Endothelial cell of umbilical vein (primary cell): ENCODE measurements around the gene KCNQ1OT1. TPM values are rescaled to one million over a fixed set of nuclear protein-coding genes. Genes with fewer than 3 reads are reported as not detected.

Experiments used
- BruUV-seq: library from RNA; stranded (reverse); fragments of 400-500 nt; replicated peaks from 2 replicates; lab custom pipeline; 2021; lab: Mats Ljungman, UMichigan
- CTCF ChIA-PET: fragments of 300-600, 350-600 bp; sonication (Branson Sonifier 250); formaldehyde crosslinking; loops from one replicate; lab custom pipeline; 2021; ENCODE audit warnings: antibody characterized with exemption, inconsistent platforms; lab: Charles Lee
- POLR2A ChIA-PET: fragments of 300-600, 350-600 bp; sonication (Branson Sonifier 250); formaldehyde crosslinking; loops from one replicate; lab custom pipeline; 2021; ENCODE audit warnings: antibody characterized with exemption, inconsistent platforms; lab: Charles Lee
- DNase-seq: peaks from one replicate; pipeline ENCODE4 v3.0.0-alpha.2; 2011; ENCODE audit warnings: low read depth, low spot score
- FAIRE-seq: peaks from 2 replicates; lab custom pipeline; 2011; peaks lifted over from hg19 to GRCh38; lab: Jason Lieb, UNC
- H2AFZ ChIP-seq: 2 replicates; pipeline ENCODE4 v1.6.0; 2012; ENCODE audit warnings: low read depth, low read length, control low read depth, inconsistent platforms
- H3K27ac ChIP-seq: 2 replicates; pipeline ENCODE4 v1.5.1; 2011; ENCODE audit warnings: low read depth, mild to moderate bottlenecking, control low read depth, low read length, moderate library complexity; ENCODE audit not compliant: insufficient read depth
- H3K27me3 ChIP-seq, 2 experiments: 2 replicates each; pipeline versions ENCODE4 v1.6.0 to v1.6.1; 2011; ENCODE audit warnings: low read length in 2 of 2, mixed read lengths in 1 of 2; ENCODE audit not compliant: control insufficient read depth in 2 of 2, insufficient read depth in 2 of 2
- H3K36me3 ChIP-seq, 2 experiments: 2 replicates in 1 of 2; 3 replicates in 1 of 2; pipeline ENCODE4 v1.5.1; 2011; ENCODE audit warnings: low read length in 2 of 2, mild to moderate bottlenecking in 1 of 2, moderate library complexity in 1 of 2; ENCODE audit not compliant: control insufficient read depth in 2 of 2, insufficient read depth in 2 of 2; ENCODE audit errors: extremely low read depth in 1 of 2
- H3K4me1 ChIP-seq: 3 replicates; pipeline ENCODE4 v1.5.1; 2011; ENCODE audit warnings: mild to moderate bottlenecking, low read length; ENCODE audit not compliant: control insufficient read depth, insufficient read depth; ENCODE audit errors: extremely low read depth
- H3K4me2 ChIP-seq: 2 replicates; pipeline ENCODE4 v1.6.1; 2011; ENCODE audit warnings: low read length, control low read depth, mixed read lengths; ENCODE audit not compliant: insufficient read depth
- H3K4me3 ChIP-seq, 3 experiments: fragments of 200-600 bp in 1 of 3; sonication (generic), shearing (Covaris generic) in 1 of 3; replicated peaks in 1 of 3; 2 replicates each; pipeline ENCODE4 v1.5.1; 2011 to 2016; ENCODE audit warnings: control low read depth in 3 of 3, low read length in 3 of 3, mild to moderate bottlenecking in 2 of 3, inconsistent platforms in 1 of 3, low read depth in 1 of 3, moderate library complexity in 1 of 3; ENCODE audit not compliant: insufficient read depth in 1 of 3
- H3K79me2 ChIP-seq: 2 replicates; pipeline ENCODE4 v1.6.0; 2012; ENCODE audit warnings: low read length, inconsistent platforms; ENCODE audit not compliant: control insufficient read depth, insufficient read depth
- H3K9ac ChIP-seq: replicated peaks from 2 replicates; pipeline ENCODE3; 2011; ENCODE audit warnings: low read length, control low read depth; ENCODE audit not compliant: insufficient read depth; ENCODE audit errors: extremely low read depth
- H3K9me1 ChIP-seq: replicated peaks from 3 replicates; pipeline ENCODE4 v1.6.0; 2011; ENCODE audit warnings: mild to moderate bottlenecking, low read length; ENCODE audit not compliant: control insufficient read depth, insufficient read depth; ENCODE audit errors: extremely low read depth
- H3K9me3 ChIP-seq: replicated peaks from 2 replicates; pipeline ENCODE4 v1.5.1; 2012; ENCODE audit warnings: low read length, inconsistent platforms; ENCODE audit not compliant: control insufficient read depth, insufficient read depth
- H4K20me1 ChIP-seq: replicated peaks from 2 replicates; pipeline ENCODE3; 2011; ENCODE audit warnings: mild to moderate bottlenecking, low read length; ENCODE audit not compliant: control insufficient read depth, insufficient read depth; ENCODE audit errors: extremely low read depth
- EZH2 ChIP-seq: IDR thresholded peaks from 2 replicates; pipeline ENCODE4 v1.6.1; 2012; ENCODE audit warnings: borderline replicate concordance, low read depth, mild to moderate bottlenecking, moderate library complexity, low read length, inconsistent platforms; ENCODE audit not compliant: severe bottlenecking
- FOS ChIP-seq: IDR thresholded peaks from 2 replicates; pipeline ENCODE4 v1.6.1; 2011; ENCODE audit warnings: mild to moderate bottlenecking, low read length, moderate library complexity, borderline replicate concordance; ENCODE audit not compliant: insufficient read depth
- GATA2 ChIP-seq: IDR thresholded peaks from 2 replicates; pipeline ENCODE4 v1.7.0; 2011; ENCODE audit warnings: low read depth, mild to moderate bottlenecking, moderate library complexity, mixed read lengths, low read length; ENCODE audit not compliant: insufficient read length, insufficient read depth
- JUN ChIP-seq: IDR thresholded peaks from 2 replicates; pipeline ENCODE4 v1.6.1; 2011; ENCODE audit warnings: borderline replicate concordance, low read depth; ENCODE audit not compliant: insufficient read length, insufficient read depth
- MYC ChIP-seq: IDR thresholded peaks from one replicate; pipeline ENCODE4 v1.6.1; 2011; ENCODE audit warnings: mild to moderate bottlenecking, low read depth, low read length
- POLR2A ChIP-seq: IDR thresholded peaks from 2 replicates; pipeline ENCODE4 v1.6.1; 2012; ENCODE audit warnings: low read depth, mild to moderate bottlenecking, control low read depth, low read length
- POLR2AphosphoS5 ChIP-seq: IDR thresholded peaks from 2 replicates; pipeline ENCODE4 v1.6.1; 2012; ENCODE audit warnings: low read depth, mild to moderate bottlenecking, control low read depth, low read length, moderate library complexity; ENCODE audit not compliant: insufficient read depth
- dilution Hi-C: fragments of 300-500 bp; cut with MboI; formaldehyde crosslinking; loops from one replicate; pipeline ENCODE4 v1.15.0; 2019; ENCODE audit warnings: low sequenced_read_pairs; ENCODE audit not compliant: extremely low pct_ligation_motif_present
- intact Hi-C: fragments of 100-400 bp; cut with micrococcal nuclease; formaldehyde crosslinking; loops from one replicate; pipeline ENCODE4 v1.10.0; 2022
- polyA plus RNA-seq, 4 experiments: library from polyadenylated mRNA; depleted of rRNA in 3 of 4; stranded (reverse) in 3 of 4; unstranded in 1 of 4; fragments of >200 nt; gene quantifications; 2 replicates each; pipeline versions ENCODE4 v1.2.1 to v1.2.3, GENCODE V29; 2011 to 2012; ENCODE audit warnings: missing spikeins in 1 of 4
- total RNA-seq: library from RNA; stranded (reverse); gene quantifications from 2 replicates; pipeline ENCODE4 v1.2.3, GENCODE V29; 2021
- TF ChIP-seq, protein P1 (sequence below): IDR thresholded peaks from 2 replicates; pipeline ENCODE4 v1.6.1; 2011; ENCODE audit not compliant: insufficient read depth, insufficient read length
- TF ChIP-seq, protein P2 (sequence below), 2 donors: IDR thresholded peaks; 1 replicate in 1 of 2; 2 replicates in 1 of 2; pipeline ENCODE4 v1.5.1; 2011; ENCODE audit warnings: low read length in 2 of 2, mild to moderate bottlenecking in 2 of 2, moderate library complexity in 2 of 2, control low read depth in 1 of 2, inconsistent platforms in 1 of 2, low read depth in 1 of 2; ENCODE audit not compliant: insufficient read depth in 1 of 2; ENCODE audit errors: extremely low read depth in 1 of 2

KCNQ1OT1 gene
- total and polyA plus RNA-seq, 2 donors (not counting 3 experiments of a cell fraction or from before 2014, with no cell fraction given) = 0.11 to 1.8 TPM

DNA sequence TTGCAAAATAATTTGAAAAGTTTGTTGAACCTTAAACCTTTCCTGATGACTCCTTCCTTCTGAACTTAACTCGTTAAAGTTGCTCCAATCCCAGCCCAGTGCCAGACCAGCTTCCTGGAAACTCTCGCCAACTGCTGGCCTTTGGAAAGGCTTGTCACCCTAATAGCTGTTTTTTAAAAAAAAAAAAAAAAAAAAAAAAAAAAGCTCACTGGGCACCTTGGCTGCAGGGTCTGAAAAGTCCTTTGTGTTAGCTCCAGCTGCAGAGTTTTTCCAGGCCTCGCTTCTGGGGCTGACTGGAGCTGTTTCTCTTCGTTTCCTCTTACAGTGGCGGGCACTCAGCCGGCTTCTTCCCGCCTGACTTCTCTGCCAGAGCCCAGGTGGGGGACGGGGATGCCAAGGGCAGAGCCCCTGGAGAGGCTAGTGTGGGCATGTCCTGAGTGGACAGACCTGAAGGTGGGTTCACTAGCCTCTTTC, 25.1 kb downstream of the KCNQ1OT1 start:
- Histone ChIP-seq H3K79me2 (peaks cover 3% of the 10 kb centered on the region), H3K9me1 (no peaks in the 10 kb centered on the region), H4K20me1 (no peaks in the 10 kb centered on the region), H3K4me1 (no peaks in the 10 kb centered on the region), H3K9me3 (no peaks in the 10 kb centered on the region), H3K27ac (no peak overlapping the region), H3K36me3 (no peaks in the 10 kb centered on the region), H2AFZ (no peak overlapping the region), H3K4me2 (no peak overlapping the region), H3K4me3 (no peak overlapping the region), H3K27me3 (no peaks in the 10 kb centered on the region), H3K9ac (no peak overlapping the region)
- CTCF ChIA-PET = interaction anchor here (0.9 kb wide), 1 partner anchor 213 kb away, joined by 3 read pairs; no protein-coding TSS in a partner anchor
- no peak for FAIRE-seq
- no peak for DNase-seq
- POLR2A ChIA-PET = interaction anchor here (0.7 to 1.1 kb wide), 2 partner anchors 20 to 27 kb away, joined by 4 to 6 read pairs; no protein-coding TSS in a partner anchor
- intact Hi-C loops (no loop called here), dilution Hi-C loops (no loop called here)
- BruUV-seq = no TSS peak
- no peak for TF ChIP-seq JUN
- TF ChIP-seq, protein P1, sequence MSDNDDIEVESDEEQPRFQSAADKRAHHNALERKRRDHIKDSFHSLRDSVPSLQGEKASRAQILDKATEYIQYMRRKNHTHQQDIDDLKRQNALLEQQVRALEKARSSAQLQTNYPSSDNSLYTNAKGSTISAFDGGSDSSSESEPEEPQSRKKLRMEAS = no peak

DNA sequence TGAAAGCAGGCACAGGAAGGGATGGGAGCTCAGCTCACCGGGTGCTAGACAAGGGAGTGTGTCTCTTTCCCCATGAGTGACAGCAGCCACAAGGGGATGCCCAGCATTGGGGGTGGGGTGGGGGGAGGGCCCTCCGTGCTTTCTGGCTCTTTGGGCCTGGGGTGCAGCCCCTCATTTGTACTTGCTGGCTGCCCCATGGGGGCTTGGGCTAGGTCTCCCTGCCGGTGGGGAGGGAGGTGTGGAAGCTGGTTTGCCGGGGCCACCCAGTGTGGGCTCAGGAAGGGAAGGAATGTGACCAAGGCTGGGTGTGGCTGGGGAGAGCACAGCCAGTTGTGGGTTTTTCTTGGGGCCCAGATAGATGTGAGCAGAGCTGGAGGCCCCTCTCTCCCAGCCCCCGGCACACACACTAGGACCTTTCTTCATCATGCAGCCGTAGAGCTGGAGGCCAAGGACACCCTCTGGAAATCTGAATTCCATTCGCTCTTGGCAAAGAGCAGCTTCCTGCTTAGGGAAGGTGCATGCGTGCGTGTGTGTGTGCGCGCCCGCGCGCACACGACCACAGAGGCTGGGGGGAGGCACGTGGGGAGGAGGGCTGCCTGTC, 25.8 kb downstream of the KCNQ1OT1 start:
- H3K27ac ChIP-seq = no peak overlapping the region
- intact Hi-C loops (no loop called here), dilution Hi-C loops (no loop called here)
- FAIRE-seq = no peak
- no peak overlapping the region for H3K4me2 ChIP-seq
- H2AFZ ChIP-seq = no peak overlapping the region
- no peaks in the 10 kb centered on the region for H3K4me1 ChIP-seq
- no peak overlapping the region for H3K9ac ChIP-seq
- H3K27me3 ChIP-seq = no peaks in the 10 kb centered on the region
- H3K79me2 ChIP-seq = peaks cover 3% of the 10 kb centered on the region
- DNase-seq = no peak
- no peaks in the 10 kb centered on the region for H3K36me3 ChIP-seq
- no peak overlapping the region for H3K4me3 ChIP-seq
- TF ChIP-seq, protein P1 = no peak
- no peak for TF ChIP-seq GATA2
- no peak for TF ChIP-seq POLR2AphosphoS5
- no peak for TF ChIP-seq POLR2A
- no peak for TF ChIP-seq JUN
- TF ChIP-seq, protein P2, sequence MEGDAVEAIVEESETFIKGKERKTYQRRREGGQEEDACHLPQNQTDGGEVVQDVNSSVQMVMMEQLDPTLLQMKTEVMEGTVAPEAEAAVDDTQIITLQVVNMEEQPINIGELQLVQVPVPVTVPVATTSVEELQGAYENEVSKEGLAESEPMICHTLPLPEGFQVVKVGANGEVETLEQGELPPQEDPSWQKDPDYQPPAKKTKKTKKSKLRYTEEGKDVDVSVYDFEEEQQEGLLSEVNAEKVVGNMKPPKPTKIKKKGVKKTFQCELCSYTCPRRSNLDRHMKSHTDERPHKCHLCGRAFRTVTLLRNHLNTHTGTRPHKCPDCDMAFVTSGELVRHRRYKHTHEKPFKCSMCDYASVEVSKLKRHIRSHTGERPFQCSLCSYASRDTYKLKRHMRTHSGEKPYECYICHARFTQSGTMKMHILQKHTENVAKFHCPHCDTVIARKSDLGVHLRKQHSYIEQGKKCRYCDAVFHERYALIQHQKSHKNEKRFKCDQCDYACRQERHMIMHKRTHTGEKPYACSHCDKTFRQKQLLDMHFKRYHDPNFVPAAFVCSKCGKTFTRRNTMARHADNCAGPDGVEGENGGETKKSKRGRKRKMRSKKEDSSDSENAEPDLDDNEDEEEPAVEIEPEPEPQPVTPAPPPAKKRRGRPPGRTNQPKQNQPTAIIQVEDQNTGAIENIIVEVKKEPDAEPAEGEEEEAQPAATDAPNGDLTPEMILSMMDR (IDR thresholded peaks at IDR 0.05; ENCODE audit: extremely low read depth in 1 of 2, insufficient read depth in 1 of 2, low read depth in 1 of 2, low read length in 2 of 2) = no peak
- TF ChIP-seq EZH2 = no peak
- TF ChIP-seq MYC = no peak
- no peak for TF ChIP-seq FOS
- BruUV-seq = no TSS peak
- ChIA-PET POLR2A (interaction anchor here (1.1 kb wide), 1 partner anchor 28 kb away, joined by 4 read pairs; no protein-coding TSS in a partner anchor), CTCF (interaction anchor here (0.9 kb wide), 1 partner anchor 214 kb away, joined by 3 read pairs; no protein-coding TSS in a partner anchor)
- no peaks in the 10 kb centered on the region for H3K9me1 ChIP-seq
- no peaks in the 10 kb centered on the region for H3K9me3 ChIP-seq
- H4K20me1 ChIP-seq = no peaks in the 10 kb centered on the region
